ENCODE data around the gene ZNF844.
"Not testable (repeated sequence)": the region's sequence is repeated elsewhere in the genome, so short reads cannot be mapped to it uniquely, and the experiment has no call there.

Gene ZNF844

DNA sequence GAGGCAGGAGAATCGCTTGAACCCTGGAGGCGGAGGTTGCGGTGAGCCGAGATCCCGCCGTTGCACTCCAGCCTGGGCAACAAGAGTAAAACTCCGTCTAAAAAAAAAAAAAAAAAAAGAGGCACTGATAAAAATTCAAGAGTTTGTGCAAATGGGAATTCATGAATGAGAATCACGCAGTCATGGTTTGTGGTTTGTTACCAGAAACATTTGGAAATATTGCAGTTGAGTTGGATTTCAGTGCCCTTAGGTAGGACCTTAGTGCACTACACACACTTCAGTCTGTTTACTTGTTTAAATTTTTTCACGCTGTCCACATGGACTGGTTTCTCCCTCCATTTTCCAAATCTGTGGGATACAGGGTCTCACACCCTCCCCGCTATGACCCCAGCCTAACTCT is 28.4 kb downstream of the ZNF844 start:
- no peak for DNase-seq

DNA sequence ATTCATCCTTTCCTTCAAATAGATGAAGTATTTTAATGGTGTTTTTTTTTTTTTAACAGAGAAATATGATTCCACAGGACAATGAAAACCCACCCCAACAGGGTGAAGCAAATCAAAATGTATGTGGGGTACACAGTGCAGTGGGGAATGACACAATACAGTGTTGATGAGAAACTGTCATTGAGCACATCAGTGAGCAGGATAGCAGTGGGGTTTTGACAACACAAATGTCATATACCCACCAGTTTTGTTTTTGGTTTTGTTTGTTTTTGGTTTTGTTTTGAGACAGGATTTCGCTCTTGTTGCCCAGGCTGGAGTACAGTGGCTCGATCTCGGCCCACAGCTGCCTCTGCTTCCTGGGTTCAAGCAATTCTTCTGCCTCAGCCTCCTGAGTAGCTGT is 29.2 kb downstream of the ZNF844 start:
- no peak for DNase-seq

DNA sequence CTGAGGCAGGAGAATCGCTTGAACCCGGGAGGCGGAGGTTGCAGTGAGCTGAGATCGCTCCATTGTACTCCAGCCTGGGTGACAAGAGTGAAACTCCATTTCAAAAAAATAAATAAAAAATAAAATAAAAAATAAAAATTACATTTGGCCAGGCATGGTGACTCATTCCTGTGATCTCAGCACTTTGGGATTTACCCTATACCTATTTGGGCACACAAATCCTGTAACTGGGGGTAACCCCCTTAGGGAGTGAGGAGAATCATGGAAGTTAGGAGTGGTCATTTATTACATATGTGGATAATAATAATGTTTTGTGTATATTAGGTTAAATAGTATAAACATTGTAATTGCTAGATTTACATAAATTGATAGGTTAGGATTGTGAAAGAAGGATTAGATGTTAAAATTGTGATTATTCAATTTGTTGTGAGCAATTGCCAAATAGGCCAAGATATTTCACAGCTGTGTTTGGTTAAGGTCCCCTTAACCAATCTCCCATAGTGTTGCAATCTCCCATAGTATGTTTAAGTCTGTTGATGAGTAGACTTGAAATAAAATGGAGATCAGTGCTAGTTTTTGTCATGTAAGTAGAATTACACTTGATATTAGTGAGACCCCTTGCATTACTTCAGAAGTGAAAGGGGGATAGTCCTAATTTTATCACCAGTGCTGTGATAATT is 30.7 kb downstream of the ZNF844 start:
- no peak for DNase-seq

DNA sequence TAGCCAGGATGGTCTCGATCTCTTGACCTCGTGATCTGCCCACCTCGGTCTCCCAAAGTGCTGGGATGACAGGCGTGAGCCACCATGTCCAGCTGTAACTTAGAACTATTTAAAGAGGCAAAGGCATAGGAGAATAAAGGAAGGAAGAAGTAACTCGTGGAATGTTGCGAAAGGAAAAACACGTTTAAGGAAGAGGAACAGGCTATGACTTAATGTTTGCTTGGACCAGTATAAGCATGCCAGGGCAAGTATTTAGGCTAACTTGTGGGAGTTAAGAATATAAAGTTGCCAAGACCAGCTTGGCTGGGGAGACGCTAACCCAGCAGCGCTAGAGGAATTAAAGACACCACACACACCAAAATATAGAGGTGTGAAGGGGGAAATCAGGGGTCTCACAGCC is 33.5 kb downstream of the ZNF844 start:
- no peak for DNase-seq

DNA sequence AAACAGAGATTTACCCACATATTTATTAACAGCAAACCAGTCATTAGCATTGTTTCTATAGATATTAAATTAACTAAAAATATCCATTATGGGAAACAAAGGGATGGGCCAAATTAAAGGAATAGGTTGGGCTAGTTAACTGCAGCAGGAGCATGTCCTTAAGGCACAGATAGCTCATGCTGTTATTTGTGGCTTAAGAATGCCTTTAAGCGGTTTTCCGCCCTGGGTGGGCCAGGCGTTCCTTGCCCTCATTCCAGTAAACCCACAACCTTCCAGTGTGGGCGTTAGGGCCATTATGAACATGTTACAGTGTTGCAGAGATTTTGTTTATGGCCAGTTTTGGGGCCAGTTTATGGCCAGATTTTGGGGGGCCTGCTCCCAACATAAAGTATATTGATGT is 39.4 kb downstream of the ZNF844 start:
- DNase-seq, result not testable (repeated sequence)

DNA sequence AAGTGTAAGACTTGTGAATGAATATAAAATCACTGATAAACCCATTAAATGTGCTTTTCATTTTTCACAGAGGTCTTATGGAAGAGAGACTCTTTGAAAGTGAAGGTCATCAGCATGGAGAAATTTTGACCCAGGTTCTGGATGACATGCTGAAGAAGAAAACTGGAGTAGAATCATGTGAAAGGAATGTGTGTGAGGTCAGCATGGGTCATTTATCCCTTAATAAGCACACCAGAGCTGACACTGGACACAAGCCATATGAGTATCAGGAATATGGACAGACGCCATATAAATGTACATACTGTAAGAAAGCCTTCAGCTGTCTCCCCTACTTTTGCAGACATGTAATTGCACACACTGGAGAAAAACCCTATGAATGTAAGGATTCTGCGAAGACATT is 46.6 kb downstream of the ZNF844 start:
- DNase-seq, result no peak

DNA sequence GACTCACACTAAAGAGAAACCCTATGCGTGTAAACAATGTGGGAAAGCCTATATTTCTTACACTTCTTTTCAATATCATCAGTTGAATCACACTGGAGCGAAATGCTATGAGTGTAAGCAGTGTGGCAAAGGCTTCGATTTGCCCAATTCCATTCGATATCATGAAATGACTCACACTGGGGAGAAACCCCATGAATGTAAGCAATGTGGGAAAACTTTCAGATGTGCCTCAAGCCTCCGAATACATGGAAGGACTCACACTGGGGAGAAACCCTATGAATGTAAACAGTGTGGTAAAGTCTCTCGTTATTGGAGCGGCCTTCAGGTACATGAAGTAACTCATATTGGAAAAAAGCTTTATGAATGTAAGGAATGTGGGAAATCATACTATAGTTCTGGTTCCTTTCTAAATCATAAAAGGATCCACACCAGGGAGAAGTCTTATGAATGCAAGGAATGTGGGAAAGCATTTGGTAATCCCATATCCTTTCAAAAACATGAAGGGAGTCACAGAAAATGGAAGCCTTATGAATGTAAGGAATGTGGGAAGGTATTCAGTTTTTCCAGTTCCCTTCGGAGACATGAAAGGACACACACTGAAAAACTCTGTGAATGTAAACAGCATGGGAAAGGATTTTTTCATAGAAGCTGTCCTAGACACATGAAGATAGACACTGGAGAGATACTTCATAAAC is 47.6 kb downstream of the ZNF844 start:
- no peak for DNase-seq

DNA sequence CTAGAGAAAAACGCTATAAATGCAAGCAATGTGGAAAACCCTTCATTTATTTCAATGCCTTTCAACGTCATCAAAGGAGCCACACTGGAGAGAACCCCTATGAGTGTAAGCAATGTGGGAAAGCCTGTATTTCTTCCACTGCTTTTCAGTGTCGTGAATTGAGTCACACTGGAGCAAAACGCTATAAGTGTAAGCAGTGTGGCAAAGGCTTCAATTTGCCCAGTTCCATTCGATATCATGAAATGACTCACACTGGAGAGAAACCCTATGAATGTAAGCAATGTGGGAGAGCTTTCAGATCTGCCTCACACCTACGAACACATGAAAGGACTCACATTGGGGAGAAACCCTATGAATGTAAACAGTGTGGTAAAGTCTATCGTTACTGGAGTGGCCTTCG is 48.2 kb downstream of the ZNF844 start:
- no peak for DNase-seq

DNA sequence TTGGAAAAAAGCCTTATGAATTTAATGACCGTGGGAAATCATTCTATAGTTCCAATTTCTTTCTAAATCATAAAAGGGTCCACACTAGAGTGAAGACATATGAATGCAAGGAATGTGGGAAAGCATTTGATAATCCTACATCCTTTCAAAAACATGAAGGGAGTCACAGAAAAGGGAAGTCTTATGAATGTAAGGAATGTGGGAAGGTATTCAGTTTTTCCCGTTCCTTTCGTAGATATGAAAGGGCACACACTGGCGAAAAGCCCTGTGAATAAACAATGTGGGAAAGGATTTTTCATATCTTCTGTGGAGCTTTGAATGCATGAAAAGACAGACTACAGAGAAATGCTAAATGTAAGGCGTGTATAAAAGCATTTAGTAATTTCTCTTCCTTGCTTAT is 48.6 kb downstream of the ZNF844 start:
- DNase-seq, result no peak

DNA sequence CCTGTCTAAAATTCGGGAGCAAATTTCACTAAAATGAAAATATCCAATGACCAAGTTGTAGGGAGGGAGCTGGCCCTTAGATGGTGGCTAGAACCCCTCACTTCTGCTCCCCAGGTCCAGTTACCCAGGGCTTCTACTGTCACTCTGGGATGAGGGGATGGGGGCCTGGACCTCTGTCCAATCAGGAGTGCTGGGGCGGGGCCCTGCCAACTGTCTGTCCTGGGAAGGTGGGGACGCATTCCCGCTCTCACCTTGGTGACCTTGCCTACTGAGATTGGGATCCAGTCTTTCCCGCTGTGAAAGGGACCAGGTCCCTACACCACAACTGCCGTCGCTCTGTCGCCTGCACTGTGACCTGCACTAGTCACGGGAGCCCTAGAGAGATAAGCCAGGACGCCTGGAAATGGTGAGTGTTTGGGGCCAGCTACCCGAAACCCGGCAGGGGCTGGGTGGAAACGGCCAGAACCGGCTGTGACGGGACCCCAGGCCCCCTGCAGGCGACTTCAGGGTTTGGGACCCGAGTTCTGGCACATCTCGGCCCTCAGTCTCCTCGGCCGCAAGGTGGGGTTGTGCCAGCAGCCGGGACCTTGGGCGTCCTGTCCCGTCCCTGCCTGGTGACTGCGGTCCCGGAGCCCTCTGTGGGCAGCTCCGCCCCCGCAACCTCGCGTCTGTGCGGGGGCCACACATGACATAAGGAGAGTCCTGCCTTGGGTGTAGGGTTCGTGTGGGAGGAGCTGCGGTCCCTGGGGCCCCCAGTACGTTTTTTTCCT is 52.9 kb downstream of the ZNF844 start:
- DNase-seq, result no peak

DNA sequence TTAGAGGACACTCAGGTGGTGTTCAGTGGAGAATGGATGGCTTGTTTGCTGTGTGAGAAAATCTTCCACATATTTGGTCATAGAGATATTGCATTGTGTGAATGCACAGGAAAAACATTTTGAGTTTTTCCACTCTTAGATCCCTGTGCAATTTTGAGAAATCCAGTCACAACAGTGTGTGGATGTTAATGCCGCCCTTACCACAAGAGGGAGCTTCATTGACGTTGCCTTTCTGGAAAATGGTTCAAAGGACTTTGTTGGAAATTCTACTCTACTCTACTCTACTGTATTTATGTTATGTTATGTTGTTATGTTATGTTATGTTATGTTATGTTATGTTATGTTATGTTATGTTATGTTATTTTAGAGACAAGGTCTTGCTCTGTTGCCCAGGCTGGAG is 62.2 kb downstream of the ZNF844 start:
- DNase-seq, result no peak

Data from right forelimb (tissue), 1 donor.